ENCODE data around the gene IQCN.

IQCN gene, protein sequence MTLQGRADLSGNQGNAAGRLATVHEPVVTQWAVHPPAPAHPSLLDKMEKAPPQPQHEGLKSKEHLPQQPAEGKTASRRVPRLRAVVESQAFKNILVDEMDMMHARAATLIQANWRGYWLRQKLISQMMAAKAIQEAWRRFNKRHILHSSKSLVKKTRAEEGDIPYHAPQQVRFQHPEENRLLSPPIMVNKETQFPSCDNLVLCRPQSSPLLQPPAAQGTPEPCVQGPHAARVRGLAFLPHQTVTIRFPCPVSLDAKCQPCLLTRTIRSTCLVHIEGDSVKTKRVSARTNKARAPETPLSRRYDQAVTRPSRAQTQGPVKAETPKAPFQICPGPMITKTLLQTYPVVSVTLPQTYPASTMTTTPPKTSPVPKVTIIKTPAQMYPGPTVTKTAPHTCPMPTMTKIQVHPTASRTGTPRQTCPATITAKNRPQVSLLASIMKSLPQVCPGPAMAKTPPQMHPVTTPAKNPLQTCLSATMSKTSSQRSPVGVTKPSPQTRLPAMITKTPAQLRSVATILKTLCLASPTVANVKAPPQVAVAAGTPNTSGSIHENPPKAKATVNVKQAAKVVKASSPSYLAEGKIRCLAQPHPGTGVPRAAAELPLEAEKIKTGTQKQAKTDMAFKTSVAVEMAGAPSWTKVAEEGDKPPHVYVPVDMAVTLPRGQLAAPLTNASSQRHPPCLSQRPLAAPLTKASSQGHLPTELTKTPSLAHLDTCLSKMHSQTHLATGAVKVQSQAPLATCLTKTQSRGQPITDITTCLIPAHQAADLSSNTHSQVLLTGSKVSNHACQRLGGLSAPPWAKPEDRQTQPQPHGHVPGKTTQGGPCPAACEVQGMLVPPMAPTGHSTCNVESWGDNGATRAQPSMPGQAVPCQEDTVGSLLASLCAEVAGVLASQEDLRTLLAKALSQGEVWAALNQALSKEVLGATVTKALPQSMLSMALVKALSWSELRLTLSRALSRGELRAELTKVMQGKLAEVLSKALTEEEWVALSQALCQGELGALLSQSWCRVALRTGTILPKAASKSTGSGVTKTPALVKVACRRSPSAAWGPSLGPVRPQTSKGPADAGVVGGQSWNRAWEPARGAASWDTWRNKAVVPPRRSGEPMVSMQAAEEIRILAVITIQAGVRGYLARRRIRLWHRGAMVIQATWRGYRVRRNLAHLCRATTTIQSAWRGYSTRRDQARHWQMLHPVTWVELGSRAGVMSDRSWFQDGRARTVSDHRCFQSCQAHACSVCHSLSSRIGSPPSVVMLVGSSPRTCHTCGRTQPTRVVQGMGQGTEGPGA (N-terminal part only)

DNA sequence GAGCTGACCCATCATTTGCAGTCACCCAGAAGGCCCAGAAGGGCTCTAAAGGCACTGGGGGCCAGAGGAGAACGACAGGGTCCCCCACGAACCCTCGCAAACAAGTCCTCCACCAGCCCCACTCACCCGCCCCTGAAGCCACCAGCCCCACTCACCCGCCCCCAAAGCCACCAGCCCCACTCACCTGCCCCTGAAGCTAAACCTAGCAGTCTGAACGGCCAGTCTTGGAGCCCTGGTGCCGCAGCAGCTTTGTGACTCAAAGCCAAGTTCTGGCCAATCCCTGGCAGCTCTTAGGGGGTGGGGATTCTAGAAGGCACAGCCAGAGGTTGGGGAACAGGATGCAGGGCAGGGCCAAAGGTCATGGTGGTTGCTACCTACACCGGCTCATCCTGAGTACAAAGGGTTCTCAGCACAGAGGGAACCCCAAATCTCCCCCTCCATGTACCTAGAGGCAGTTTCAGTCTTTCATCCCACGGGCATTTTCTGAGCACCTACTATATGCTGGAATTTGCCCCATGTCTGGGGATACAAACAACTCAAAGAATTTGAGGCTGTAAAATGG, at the start of gene IQCN:
Gene IQCN (minus strand): TSS at position 234 of the 562 bp plus-strand sequence. CDS start 4,974 bp downstream, outside the sequence.
- no peak for DNase-seq (ENCODE audit: low read depth)

DNA sequence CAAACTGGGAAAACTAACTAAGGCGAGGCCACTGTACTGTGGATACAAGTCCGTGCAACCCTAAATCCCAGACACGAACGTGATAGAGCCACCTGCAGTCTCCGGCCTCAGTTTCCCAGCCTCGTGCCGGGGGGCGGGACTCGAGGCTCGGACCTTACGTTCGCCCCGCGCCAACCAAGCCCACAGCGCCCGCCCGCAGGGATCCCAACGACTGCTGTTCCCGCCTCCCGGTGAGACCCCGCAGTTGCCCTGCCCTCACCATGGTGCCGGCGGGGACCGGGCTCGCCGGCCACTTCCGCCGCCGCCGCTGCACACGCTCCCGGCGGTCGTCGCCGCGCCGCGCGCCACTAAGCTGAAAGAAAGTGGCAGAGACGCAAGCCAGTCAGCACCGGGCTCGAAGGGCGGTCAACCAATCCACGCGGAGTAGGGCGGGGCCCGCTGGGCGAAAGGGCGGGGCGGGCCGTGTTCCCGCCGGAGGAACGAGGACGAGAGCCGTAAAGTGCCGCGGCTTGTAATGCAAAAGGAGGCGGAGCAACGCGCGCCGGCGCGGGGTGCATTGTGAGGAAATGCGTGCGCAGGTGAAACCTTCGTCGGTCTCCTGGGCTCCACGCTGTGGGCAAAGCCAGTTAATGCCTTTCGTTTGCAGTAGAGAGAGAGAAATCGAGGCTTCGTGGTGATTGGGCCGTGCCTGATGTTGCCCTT, 48.7 kb upstream of the IQCN start, which contains the start of gene LSM4:
Gene LSM4 (minus strand): TSS at position 318 of the 702 bp plus-strand sequence. CDS start 56 bp downstream, at position 262.
- peak; percentile 91 for DNase-seq (ENCODE audit: low read depth)

DNA sequence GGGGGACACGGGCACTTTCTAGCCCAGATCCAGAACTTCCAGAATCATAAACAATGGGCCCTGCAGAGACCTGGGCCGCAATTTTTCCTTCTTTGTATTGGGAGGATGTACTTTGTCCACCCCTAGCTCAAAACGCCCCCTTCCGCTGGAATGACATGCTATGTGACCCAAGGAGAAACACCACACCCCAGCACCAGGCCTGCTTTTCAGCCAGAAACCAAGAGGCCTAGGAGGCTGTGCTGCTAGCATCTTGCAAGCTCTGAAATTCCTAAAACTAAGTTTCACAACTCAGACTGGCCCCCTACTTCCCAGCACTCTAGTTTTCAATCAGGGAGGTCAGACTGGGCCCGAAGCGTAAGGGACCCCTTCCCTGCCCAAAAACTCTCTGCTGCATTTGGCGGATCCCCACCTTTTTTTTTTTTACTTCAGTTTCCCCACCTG, 48.1 kb upstream of the IQCN start:
- peak; percentile 50 for DNase-seq (ENCODE audit: low read depth)

DNA sequence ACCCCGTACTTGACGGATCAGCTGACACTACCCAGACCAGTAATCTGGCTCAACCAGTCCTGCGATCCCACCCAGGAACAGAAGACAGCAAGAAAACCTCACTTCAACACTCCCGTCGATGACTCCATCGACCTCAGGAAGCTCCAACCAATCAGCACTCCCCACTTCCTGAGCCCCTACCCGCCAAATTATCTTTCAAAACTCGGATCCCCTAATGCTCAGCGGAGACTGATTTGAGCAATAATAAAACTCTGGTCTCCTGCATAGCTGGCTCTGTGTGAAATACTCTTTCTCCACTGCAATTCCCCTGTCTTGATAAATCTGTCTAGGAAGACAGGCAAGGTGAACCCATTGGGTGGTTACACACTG, 47.5 kb upstream of the IQCN start:
- no peak for DNase-seq (ENCODE audit: low read depth)

DNA sequence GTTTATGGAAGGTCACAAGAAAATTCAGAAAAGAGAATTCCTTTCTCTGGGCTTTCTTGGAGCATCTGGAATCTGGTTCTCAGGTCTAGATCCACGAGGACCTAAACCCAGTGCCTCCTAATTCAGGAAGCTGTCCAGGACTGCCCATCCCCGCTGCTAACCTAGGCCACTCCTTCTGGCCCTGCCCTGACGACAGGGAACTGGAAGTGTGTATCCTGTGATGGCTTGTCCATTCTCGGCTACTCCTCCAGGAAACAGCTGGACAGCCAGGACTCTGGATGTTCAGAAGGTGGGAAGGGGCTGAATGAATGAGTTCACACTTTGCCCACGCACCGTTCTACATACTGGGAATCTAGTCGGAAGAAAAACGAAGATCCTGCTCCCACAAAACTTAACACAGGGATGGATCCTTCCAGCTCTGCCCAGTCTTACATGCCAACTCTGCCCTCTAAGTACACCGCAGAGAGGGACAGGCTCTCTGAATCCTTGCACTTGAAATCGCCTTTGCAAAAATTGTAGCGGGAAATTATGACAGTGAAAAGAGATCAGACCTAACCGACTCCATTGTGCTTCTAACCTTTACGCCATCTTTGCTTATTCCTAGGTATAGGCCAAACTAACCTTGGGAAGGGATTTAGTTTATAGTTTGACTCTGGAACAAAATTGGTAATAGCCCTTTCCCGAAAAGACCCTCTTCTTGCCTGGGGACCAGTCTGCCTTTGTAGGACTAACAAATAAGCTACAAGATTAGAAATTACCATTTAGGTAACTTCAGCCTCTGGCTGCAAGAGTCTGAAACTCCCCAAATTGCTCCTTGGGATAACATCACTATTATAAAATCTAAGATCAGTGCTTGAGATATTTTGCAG, 46.8 kb upstream of the IQCN start:
- DNase-seq (ENCODE audit: low read depth): no peak

DNA sequence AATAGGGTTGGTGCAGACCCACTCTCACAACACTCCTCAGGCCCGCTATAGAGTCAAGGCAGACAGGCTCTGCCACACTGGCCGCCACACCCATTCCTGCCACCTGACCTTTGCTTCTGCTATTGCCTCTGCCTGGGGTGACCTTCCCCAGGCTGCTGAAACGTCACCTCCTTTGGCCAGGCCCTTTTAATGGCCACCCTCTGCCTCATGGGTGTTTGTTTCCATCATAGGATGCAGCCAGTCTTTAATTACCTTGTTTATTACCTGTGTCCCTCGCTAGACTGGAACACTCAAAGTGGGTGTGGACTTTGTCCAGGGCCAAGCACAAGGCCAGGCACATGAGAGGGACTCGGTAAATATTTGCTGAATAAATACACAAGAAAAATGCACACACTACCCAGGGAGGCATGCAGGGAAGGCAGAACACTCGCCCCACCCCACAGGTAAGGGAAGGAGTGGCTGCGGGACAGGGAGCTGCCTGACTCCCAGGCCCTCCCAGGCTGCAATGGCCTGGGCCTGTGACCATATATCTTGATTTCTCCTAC, 45.4 kb upstream of the IQCN start:
- DNase-seq (ENCODE audit: low read depth): no peak

DNA sequence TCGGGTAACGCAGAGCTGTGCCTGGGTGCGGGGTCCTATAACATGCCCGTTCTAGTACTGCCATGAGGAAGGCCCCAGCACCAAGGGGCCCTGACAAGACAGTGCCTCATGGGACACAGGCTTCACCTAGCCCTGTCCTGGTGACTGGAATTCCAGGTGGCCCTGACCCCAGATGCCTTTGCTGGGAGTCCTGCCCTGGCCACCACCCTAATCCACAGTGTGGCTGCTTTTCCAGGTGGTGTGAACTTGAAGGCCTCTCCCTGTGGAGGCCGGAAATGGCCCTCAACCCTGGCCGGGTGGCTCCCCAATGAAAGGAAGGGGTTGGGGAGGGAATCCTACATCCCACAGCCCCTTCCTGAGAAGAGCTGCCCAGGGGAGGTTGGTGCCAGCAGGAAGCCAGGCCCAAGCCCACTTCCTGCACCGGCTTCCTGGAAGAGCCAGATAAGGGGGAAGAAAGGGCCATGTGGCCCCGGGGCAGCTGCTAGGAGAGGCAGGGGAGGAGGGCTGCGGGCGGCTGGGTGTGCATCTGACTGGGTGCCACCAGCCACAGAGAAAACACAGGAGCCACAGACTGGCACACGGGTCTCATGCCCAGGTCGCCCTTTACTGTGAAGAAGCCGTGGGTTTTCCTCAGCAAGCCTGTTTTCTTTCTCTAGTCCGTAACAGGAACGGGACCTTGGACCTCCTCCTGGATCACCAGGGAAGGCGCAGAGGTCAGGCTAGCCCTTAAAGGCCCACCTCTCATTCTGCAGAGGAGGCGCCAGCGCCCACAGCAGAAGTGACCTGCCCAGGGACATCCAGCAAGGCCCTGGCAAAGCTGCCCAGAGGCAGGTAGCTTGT, 43.9 kb upstream of the IQCN start:
- no peak for DNase-seq (ENCODE audit: low read depth)

DNA sequence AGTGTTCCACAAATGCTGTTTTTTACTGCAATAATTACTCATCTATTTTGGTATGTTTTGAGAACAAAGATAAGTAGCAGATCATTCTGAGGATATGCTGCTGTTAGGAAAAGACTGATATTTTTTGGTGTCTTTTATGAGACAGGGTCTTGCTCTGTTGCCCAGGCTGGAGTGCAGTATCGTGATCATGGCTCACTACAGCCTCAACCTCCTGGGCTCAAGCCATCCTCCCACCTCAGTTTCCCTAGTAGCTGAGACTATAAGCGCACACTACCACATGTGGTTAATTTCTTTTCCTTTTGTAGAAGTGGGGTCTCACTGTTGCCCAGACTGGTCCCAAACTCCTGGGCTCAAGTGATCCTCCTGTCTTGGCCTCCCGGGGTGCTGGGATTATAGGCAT, 39.1 kb upstream of the IQCN start:
- DNase-seq (ENCODE audit: low read depth): no peak

DNA sequence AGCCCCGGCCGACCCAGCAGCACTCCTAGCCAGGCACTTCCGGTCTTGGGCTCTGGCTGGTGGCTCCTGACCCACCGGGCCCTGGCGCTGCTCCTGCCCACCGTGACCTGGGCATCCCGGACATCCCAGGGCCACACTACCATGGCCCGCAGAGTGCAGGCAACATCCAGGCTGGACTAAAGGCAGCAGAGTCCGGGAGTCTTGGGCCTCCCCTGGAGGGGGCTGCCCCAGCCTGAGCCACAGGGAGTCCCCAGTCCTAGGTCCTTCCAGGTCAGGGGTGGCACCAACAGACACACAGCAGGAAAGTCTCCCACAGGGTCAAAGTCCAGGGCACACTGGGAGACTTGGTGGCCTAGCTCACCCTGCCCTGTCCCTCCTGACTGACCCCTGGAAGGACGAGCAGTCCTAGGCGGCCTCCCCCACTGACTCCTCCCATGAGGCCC, 37.9 kb upstream of the IQCN start:
- DNase-seq (ENCODE audit: low read depth): no peak

DNA sequence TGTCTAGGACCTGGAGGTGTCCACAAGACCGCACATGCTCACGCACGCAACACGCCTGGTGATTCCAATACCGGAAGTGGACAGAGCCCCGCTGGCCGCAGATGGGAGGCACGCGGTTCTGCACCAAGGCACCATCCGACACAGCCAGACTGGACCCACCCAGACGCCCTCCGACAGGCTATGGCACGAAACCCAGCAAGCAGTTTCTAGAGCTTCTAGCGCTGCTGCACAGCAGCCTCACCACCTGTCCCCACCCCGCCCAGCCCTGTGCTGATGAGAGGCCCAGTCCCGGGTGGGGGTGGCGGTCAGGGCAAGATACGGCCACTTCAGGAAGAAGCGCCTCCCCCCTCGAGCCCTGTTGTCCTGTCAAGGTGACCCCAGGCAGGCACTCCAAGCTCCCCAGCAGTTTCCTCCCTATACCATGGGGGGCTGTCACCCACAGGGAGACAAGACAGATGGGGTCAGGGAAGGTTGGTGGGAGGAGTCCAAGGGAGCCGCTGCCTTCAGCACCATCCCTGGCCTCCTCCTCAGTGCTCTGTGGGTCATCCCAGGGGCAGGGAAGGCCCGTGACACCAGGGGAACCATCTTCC, 37.3 kb upstream of the IQCN start:
- DNase-seq (ENCODE audit: low read depth): no peak

DNA sequence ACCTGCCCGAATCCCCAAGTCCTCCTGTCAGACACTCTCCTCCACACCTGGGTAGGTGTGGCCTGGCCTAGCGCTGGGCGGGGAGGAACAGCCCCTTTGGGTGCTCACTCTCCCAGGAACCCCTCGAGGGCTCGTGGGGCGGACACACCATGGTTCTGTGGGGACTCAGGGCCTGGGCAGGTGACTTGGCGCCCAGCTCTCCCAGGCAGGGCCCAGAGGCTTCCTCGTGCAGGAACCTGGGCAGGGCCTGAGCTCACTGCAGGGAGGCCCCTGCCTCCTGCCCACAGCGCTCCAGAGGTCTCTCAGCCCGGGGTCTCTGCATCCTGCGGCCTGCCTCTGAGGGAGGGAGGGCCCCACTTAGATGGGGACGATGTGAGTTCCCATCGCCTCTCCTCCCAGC, 36.7 kb upstream of the IQCN start:
- DNase-seq (ENCODE audit: low read depth): no peak

DNA sequence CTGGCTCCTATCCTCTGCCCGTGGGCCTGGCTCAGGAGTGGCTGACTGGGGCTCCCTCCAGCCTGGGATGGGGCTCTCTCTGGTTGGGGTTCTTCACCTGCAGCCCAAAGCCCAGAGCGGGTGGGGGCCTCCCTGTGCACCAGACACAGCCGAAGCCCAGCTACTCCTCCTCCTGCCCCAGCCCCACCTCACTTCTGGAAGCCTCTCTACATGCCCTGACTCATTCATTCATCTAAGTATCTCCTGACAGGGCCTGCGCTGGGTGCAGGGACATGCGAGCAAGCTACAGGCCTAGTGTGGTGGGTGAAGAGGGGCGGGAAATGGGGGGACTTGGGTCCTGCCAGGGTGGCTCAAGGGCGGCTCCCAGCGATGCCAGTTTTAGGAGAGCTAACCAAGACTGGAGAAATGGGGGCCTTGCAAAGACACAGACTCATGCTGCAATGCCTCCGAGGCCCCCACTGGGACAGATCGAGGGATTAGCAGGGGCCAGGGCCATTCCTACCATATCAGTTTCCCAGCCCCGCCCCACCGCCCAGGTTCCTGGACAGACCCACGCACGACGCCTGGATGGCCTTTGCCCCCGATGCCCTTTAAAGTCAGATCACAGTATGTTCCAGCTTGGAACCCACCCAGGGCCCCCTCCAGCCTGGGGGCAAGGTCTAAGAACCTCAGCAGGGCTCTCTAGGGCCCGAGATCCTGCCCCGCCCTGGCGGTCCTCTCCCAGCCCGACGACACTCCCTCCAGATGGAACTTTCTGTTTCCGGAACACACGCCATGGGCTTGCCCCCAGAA, 36.1 kb upstream of the IQCN start:
- no peak for DNase-seq (ENCODE audit: low read depth)

DNA sequence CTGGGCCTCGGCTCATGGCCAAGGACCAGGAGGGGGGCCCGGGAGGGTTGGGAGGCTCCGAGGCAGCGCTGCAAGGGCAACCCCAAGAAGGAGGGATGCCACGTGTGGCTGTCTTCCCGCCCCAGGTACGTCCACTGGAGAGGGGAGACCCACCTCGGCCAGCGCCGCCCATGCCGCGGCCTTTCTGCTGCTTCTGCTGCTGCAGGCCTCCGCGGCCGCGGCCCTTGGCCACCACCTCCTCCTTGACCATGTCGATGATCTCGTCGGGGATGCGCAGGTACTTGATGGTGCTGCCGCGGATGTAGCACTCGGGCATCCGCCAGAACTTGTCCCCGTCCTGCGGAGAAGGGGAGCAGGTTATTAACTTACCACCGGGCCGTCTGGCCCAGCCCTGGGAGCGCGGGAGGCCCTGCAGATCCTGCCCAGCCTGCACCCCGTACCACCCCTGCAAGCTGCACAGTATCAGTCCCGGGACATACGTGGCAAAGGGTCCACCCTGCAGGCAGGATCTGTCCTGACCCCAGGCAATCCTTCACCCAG, 35.3 kb upstream of the IQCN start:
- no peak for DNase-seq (ENCODE audit: low read depth)

DNA sequence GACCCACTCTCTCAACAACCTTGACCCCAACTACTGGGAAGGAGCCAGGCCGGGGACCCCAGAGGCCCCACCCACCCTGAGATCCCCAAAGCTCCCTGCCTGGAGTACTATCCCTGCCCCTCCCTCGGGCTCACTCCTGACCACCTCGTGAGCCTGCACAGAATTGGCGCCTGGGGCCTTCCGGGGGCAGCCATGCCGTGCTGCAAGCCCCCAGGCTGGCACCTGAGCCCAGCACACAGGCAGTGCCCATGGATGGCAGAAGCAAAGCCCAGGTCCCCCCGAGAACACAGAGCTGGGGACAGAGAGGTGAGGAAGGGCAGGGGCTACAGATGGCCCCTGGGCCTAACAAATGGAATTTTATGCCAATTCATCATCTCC, 34.7 kb upstream of the IQCN start:
- DNase-seq (ENCODE audit: low read depth): no peak

DNA sequence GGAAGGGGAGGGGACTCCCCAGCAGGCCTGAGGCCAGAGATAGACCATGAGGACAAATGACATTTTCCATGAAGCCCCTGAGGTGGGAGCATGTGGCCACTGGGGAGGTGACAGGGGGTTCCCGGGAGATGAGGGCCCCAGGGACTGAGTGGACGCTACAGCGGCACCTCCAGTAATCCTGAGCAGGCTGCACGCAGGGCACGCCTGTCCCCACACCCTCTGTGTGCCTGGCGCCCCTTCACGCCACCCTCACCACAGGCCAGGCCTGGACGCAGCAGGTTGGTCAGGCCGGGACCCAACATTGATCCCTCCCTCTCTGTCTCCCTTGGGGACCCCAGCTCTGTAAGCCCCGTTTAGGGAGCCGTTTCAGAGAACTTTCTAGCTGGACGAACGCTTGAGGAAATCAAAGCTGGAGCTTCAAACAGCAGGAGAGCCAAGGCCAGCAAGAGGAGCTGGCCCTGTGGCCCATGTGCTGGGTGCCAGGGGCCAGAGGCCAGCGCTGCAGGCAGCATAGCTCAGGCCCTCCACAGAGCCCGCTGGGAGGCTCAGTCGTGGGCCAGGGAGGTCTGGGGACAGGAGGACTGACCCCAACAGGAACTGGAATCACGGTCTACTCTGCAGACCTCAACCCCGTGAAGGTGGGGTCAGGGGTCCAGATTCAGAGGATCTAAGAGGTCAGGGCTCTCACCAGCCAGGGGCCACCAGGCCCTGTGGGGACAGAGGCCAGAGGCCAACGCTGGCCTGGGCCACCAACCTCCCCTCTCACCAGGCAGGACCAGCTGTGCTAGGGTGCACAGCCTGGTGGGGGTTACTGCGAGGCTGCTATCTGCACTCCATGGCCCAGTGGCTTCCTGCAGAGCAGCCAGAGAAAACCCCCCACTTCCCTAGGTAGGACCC, 34.0 kb upstream of the IQCN start:
- DNase-seq (ENCODE audit: low read depth): no peak

DNA sequence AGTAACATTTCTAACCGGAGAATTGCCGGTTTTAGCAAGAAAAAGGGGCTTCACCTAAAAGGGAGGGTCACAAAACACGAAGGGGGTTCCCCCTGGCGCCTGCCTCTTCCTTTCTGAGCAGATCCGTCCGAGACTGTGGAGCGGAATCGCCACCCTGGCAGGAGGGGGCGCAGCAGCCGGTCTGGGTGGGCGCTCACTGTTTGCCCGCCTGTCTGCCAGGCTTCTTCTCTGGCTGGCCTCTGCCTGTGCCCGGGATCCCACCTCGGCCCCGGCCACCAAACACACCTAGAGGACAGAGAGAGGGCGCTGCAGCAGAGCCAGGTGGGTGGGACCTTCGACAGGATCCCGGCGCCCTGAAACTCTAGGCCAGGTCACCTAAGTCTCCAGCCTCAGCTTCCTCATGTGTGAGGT, 33.0 kb upstream of the IQCN start:
- no peak for DNase-seq (ENCODE audit: low read depth)

All from fibroblast of the conjunctiva (primary cell).